Uterus (tissue), 4 donors: ENCODE results near the gene MRPL52. TPM values are rescaled to one million over a fixed set of nuclear protein-coding genes. Genes with fewer than 3 reads are reported as not detected.

Source experiments
- DNase-seq, 2 donors: peaks; one replicate each; pipeline ENCODE4 v3.0.0-alpha.2; 2019 to 2020
- H3K27ac ChIP-seq, 2 donors: fragments of 200-600 bp; sonication (generic); 1 replicate in 1 of 2; 2 replicates in 1 of 2; pipeline ENCODE4 v1.5.1; 2016 to 2018
- H3K27me3 ChIP-seq, 2 donors: fragments of 200-600 bp; sonication (generic); one replicate each; pipeline ENCODE4 v1.5.1; 2018 to 2019; ENCODE audit warnings: control low read depth in 1 of 2
- H3K36me3 ChIP-seq, 2 donors: fragments of 200-600 bp; sonication (generic); one replicate each; pipeline ENCODE4 v1.5.1; 2019; ENCODE audit warnings: control low read depth in 1 of 2
- H3K4me1 ChIP-seq, 2 donors: fragments of 200-600 bp; sonication (generic); one replicate each; pipeline ENCODE4 v1.5.1; 2018 to 2019; ENCODE audit warnings: control low read depth in 1 of 2
- H3K4me3 ChIP-seq, 2 donors: fragments of 200-600 bp; sonication (generic); 1 replicate in 1 of 2; 2 replicates in 1 of 2; pipeline ENCODE4 v1.5.1; 2018 to 2019; ENCODE audit warnings: mild to moderate bottlenecking in 1 of 2
- H3K9me3 ChIP-seq, 2 donors: fragments of 200-600 bp; sonication (generic); one replicate each; pipeline ENCODE4 v1.5.1; 2019; ENCODE audit warnings: control low read depth in 1 of 2
- CTCF ChIP-seq, 4 experiments: fragments of 200-600 bp in 2 of 4; fragments of 450-650 bp in 2 of 4; sonication (generic) in 2 of 4; IDR thresholded peaks; one replicate each; pipeline ENCODE4 v1.5.1; 2016 to 2019; ENCODE audit warnings: antibody characterized with exemption in 4 of 4, mild to moderate bottlenecking in 2 of 4, moderate library complexity in 1 of 4
- POLR2A ChIP-seq, 2 donors: fragments of 450-650 bp; IDR thresholded peaks; one replicate each; pipeline ENCODE4 v1.6.1; 2016; ENCODE audit warnings: antibody characterized with exemption in 2 of 2, mild to moderate bottlenecking in 1 of 2, moderate library complexity in 1 of 2
- intact Hi-C: fragments of 100-400 bp; cut with DNase I; formaldehyde crosslinking; loops from one replicate; pipeline ENCODE4 v1.15.1; 2023; ENCODE audit warnings: low total_unique reads
- small RNA-seq: library from RNA; depleted of rRNA; stranded (forward); fragments of <200 nt; gene quantifications from one replicate; pipeline ENCODE3, GENCODE V24; 2016
- total RNA-seq, 4 donors: library from RNA; depleted of rRNA in 3 of 4; stranded (reverse); fragments of >200 nt in 3 of 4; gene quantifications; one replicate each; pipeline versions ENCODE4 v1.1.0 to v1.2.4, GENCODE V29; 2014 to 2023
- donor health status: DM: yes; HTN: yes; CAD: no.

MRPL52 gene
- total RNA-seq, 4 donors from 2014 or later, result 14.3 to 255 (median 35.3) TPM

GRCh38 chr14:22883173-22883976 is 53.7 kb downstream of the MRPL52 start, which contains the start of gene REM2:
TSS of gene REM2 (plus strand) at chr14:22883222. CDS start at chr14:22883288, 66 bp downstream.
- no peak within 1 kb of the TSS for H3K27ac ChIP-seq
- no peaks in the 10 kb centered on the region for H3K36me3 ChIP-seq
- no peaks in the 10 kb centered on the region for H3K27me3 ChIP-seq
- no peak for DNase-seq
- no peaks in the 10 kb centered on the region for H3K4me1 ChIP-seq
- no peaks in the 10 kb centered on the region for H3K9me3 ChIP-seq
- H3K4me3 ChIP-seq, result no peak within 1 kb of the TSS
- intact Hi-C loops, result no loop called here
- TF ChIP-seq CTCF (IDR thresholded peaks at IDR 0.05) (no peak), POLR2A (IDR thresholded peaks at IDR 0.05) (no peak)

- no peaks in the 10 kb centered on the region for H3K4me1 ChIP-seq
- H3K27ac ChIP-seq, result no peak overlapping the region
- intact Hi-C loops, result no loop called here
- H3K9me3 ChIP-seq, result no peaks in the 10 kb centered on the region
- DNase-seq, result no peak
- no peaks in the 10 kb centered on the region for H3K27me3 ChIP-seq
- no peak overlapping the region for H3K4me3 ChIP-seq
- TF ChIP-seq POLR2A (IDR thresholded peaks at IDR 0.05) (no peak), CTCF (IDR thresholded peaks at IDR 0.05) (no peak)
- H3K36me3 ChIP-seq, result no peaks in the 10 kb centered on the region
Measured at GRCh38 chr14:22884076-22884737, 54.5 kb downstream of the MRPL52 start.

Small RNA genes within 50 kb of the gene (small RNA-seq; reads per million reads assigned to genes)
- gene RF00019, result not detected

Other genes starting within 250 kb of the MRPL52 start
- gene DAD1, start 240.7 kb upstream of the MRPL52 start, total RNA-seq, result 100 to 1,000 TPM in 3 of 4 donors, 10 to 100 TPM in 1; 92.2 to 375 (median 207) TPM
- gene ABHD4, start 231.6 kb upstream of the MRPL52 start, total RNA-seq, result 10 to 100 TPM; 17.9 to 40.0 (median 28.6) TPM
- gene OR6J1, start 185.5 kb upstream of the MRPL52 start, total RNA-seq, result under 1 TPM in 1 of 4 donors, not detected in 3; 0.14 TPM
- gene OXA1L, start 63.2 kb upstream of the MRPL52 start, total RNA-seq, result 10 to 100 TPM; 38.3 to 87.8 (median 55.9) TPM
- 10 to 100 TPM in 1 of 4 donors, 1 to 10 TPM in 3; 2.8 to 15.6 (median 6.8) TPM for gene SLC7A7, start 14.5 kb upstream of the MRPL52 start, total RNA-seq
- gene MMP14, start 6.7 kb downstream of the MRPL52 start, total RNA-seq, result 100 to 1,000 TPM in 3 of 4 donors, 10 to 100 TPM in 1; 66.6 to 233 (median 172) TPM
- 100 to 1,000 TPM in 1 of 4 donors, 10 to 100 TPM in 3; 27.4 to 140 (median 37.5) TPM for gene LRP10, start 41.9 kb downstream of the MRPL52 start, total RNA-seq
- 1 to 10 TPM in 1 of 4 donors, under 1 TPM in 1, not detected in 2; 0.83 to 1.6 TPM for gene REM2, start 53.3 kb downstream of the MRPL52 start, total RNA-seq
- gene RBM23, start 89.3 kb downstream of the MRPL52 start, total RNA-seq, result 1,000 to 10,000 TPM in 2 of 4 donors, 100 to 1,000 TPM in 1, 10 to 100 TPM in 1; 49.7 to 2,239 (median 990) TPM
- gene PRMT5, start 99.5 kb downstream of the MRPL52 start, total RNA-seq, result 100 to 1,000 TPM in 1 of 4 donors, 10 to 100 TPM in 3; 57.9 to 126 (median 75.6) TPM
- 10 to 100 TPM; 30.0 to 65.3 (median 34.7) TPM for gene HAUS4, start 127.2 kb downstream of the MRPL52 start, total RNA-seq
- 10 to 100 TPM in 3 of 4 donors, 1 to 10 TPM in 1; 6.8 to 51.7 (median 27.1) TPM for gene AJUBA, start 152.7 kb downstream of the MRPL52 start, total RNA-seq
- gene C14orf93, start 180.3 kb downstream of the MRPL52 start, total RNA-seq, result 10 to 100 TPM in 2 of 4 donors, 1 to 10 TPM in 2; 7.2 to 18.6 (median 10.4) TPM
- 100 to 1,000 TPM in 2 of 4 donors, 10 to 100 TPM in 2; 18.4 to 121 (median 92.0) TPM for gene PSMB5, start 205.0 kb downstream of the MRPL52 start, total RNA-seq
- gene PSMB11, start 212.3 kb downstream of the MRPL52 start, total RNA-seq, result not detected
- 10 to 100 TPM in 3 of 4 donors, 1 to 10 TPM in 1; 6.5 to 18.0 (median 13.8) TPM for gene CDH24, start 227.6 kb downstream of the MRPL52 start, total RNA-seq